HEK293 (cell line): ENCODE data around the gene ZDHHC8.

Source experiments
- CTCF ChIA-PET: fragments of 350-600 bp; formaldehyde crosslinking; extraction: SDS; loops from one replicate; lab custom pipeline; 2021; ENCODE audit warnings: antibody characterized with exemption; lab: Yijun Ruan, JAX
- POLR2A ChIA-PET: fragments of 300-600 bp; formaldehyde crosslinking; extraction: SDS; loops from one replicate; lab custom pipeline; 2020; ENCODE audit warnings: antibody characterized with exemption, inconsistent platforms; lab: Yijun Ruan, JAX
- H3K27ac ChIP-seq: fragments of 200-500 bp; sonication (Bioruptor generic); 2 replicates; pipeline ENCODE4 v1.5.1; 2014; ENCODE audit warnings: low read depth, low read length, control low read depth, inconsistent platforms; ENCODE audit errors: extremely low read depth
- H3K36me3 ChIP-seq, 2 experiments: fragments of 200-500 bp in 1 of 2; sonication (Bioruptor generic) in 1 of 2; 1 replicate in 1 of 2; 2 replicates in 1 of 2; pipeline ENCODE4 v1.5.1; 2014 to 2017; ENCODE audit warnings: inconsistent platforms in 2 of 2, low read length in 2 of 2; ENCODE audit not compliant: control insufficient read depth in 2 of 2, insufficient read depth in 1 of 2
- H3K4me1 ChIP-seq: fragments of 200-500 bp; sonication (Bioruptor generic); 2 replicates; pipeline ENCODE4 v1.5.1; 2014; ENCODE audit warnings: mild to moderate bottlenecking, low read length, inconsistent platforms; ENCODE audit not compliant: control insufficient read depth, insufficient read depth
- H3K4me3 ChIP-seq: 2 replicates; pipeline ENCODE4 v1.5.1; 2011; ENCODE audit warnings: low read depth, mild to moderate bottlenecking, control low read depth, low read length, moderate library complexity
- H3K9me3 ChIP-seq: fragments of 200-500 bp; sonication (Bioruptor generic); 2 replicates; pipeline ENCODE4 v1.5.1; 2014; ENCODE audit warnings: low read depth, low read length, inconsistent platforms; ENCODE audit not compliant: control insufficient read depth, insufficient read depth
- CTCF ChIP-seq: fragments of 450-650 bp; formaldehyde crosslinking; IDR thresholded peaks from 2 replicates; pipeline ENCODE4 v1.5.1; 2016; ENCODE audit warnings: missing biosample characterization, missing genetic modification characterization
- GLIS1 ChIP-seq: fragments of 450-650 bp; formaldehyde crosslinking; IDR thresholded peaks from 2 replicates; pipeline ENCODE4 v1.5.1; 2016; ENCODE audit warnings: missing biosample characterization, missing genetic modification characterization
- GLIS2 ChIP-seq: fragments of 450-650 bp; formaldehyde crosslinking; IDR thresholded peaks from 2 replicates; pipeline ENCODE4 v1.5.1; 2016; ENCODE audit warnings: missing biosample characterization, missing genetic modification characterization
- MYNN ChIP-seq: fragments of 450-650 bp; formaldehyde crosslinking; IDR thresholded peaks from 2 replicates; pipeline ENCODE4 v1.5.1; 2016; ENCODE audit warnings: missing biosample characterization, missing genetic modification characterization, borderline replicate concordance
- SCRT1 ChIP-seq: fragments of 450-650 bp; formaldehyde crosslinking; IDR thresholded peaks from 2 replicates; pipeline ENCODE4 v1.5.1; 2016; ENCODE audit warnings: missing biosample characterization, missing genetic modification characterization, borderline replicate concordance
- SCRT2 ChIP-seq: fragments of 450-650 bp; formaldehyde crosslinking; IDR thresholded peaks from 2 replicates; pipeline ENCODE4 v1.5.1; 2016; ENCODE audit warnings: missing biosample characterization, missing genetic modification characterization
- TSHZ1 ChIP-seq: fragments of 450-650 bp; formaldehyde crosslinking; IDR thresholded peaks from 2 replicates; pipeline ENCODE4 v1.5.1; 2016; ENCODE audit warnings: missing biosample characterization, missing genetic modification characterization, borderline replicate concordance
- ZIC2 ChIP-seq: fragments of 450-650 bp; formaldehyde crosslinking; IDR thresholded peaks from 2 replicates; pipeline ENCODE4 v1.5.1; 2016; ENCODE audit warnings: missing biosample characterization, missing genetic modification characterization
- ZNF174 ChIP-seq: fragments of 450-650 bp; formaldehyde crosslinking; IDR thresholded peaks from 2 replicates; pipeline ENCODE4 v1.5.0; 2017; ENCODE audit warnings: missing biosample characterization, mild to moderate bottlenecking, missing genetic modification characterization
- ZNF239 ChIP-seq: fragments of 450-650 bp; formaldehyde crosslinking; IDR thresholded peaks from 2 replicates; pipeline ENCODE4 v1.5.1; 2016; ENCODE audit warnings: missing biosample characterization, missing genetic modification characterization
- ZNF335 ChIP-seq: fragments of 450-650 bp; formaldehyde crosslinking; conservative IDR thresholded peaks from 2 replicates; pipeline ENCODE4 v1.5.1; 2016; ENCODE audit warnings: missing biosample characterization, missing genetic modification characterization
- ZNF391 ChIP-seq: fragments of 450-650 bp; formaldehyde crosslinking; IDR thresholded peaks from 2 replicates; pipeline ENCODE4 v1.5.1; 2016; ENCODE audit warnings: low read depth, missing biosample characterization, missing genetic modification characterization, borderline replicate concordance
- ZNF416 ChIP-seq: fragments of 450-650 bp; formaldehyde crosslinking; IDR thresholded peaks from 2 replicates; pipeline ENCODE4 v1.5.1; 2016; ENCODE audit warnings: missing biosample characterization, missing genetic modification characterization
- ZNF571 ChIP-seq: fragments of 450-650 bp; formaldehyde crosslinking; IDR thresholded peaks from 2 replicates; pipeline ENCODE4 v1.5.0; 2017; ENCODE audit warnings: missing biosample characterization, missing genetic modification characterization

ZDHHC8 gene

GRCh38 chr22:20184501-20185165 is 53.0 kb downstream of the ZDHHC8 start (continued):
- TF ChIP-seq TSHZ1, result 0 out of 2 replicates have a peak, but pooled peaks have one; percentile 31
- no peak for TF ChIP-seq ZNF174 (tag by site-specific recombination)
- TF ChIP-seq GLIS1 (tag by site-specific recombination), result peak; percentile 49
- TF ChIP-seq ZNF416 (tag by site-specific recombination), result no peak
- no peak for TF ChIP-seq SCRT2 (tag by site-specific recombination)

- ChIA-PET CTCF (interaction anchor here (0.6 to 2.6 kb wide), 5 partner anchors 10 to 58 kb away, joined by 3 to 25 read pairs (median 4); no protein-coding TSS in a partner anchor), POLR2A (no interaction called here)
- no peak for TF ChIP-seq ZNF335 (tag by site-specific recombination)
- TF ChIP-seq ZNF239 (tag by site-specific recombination), result peak; percentile 97
- no peak for TF ChIP-seq ZNF571 (tag by site-specific recombination)
- no peaks in the 10 kb centered on the region for H3K9me3 ChIP-seq
- H3K27ac ChIP-seq, result no peak overlapping the region
- H3K4me3 ChIP-seq, result no peak overlapping the region
- no peaks in the 10 kb centered on the region for H3K36me3 ChIP-seq
- no peaks in the 10 kb centered on the region for H3K4me1 ChIP-seq
Observed at GRCh38 chr22:20185750-20186149, 54.1 kb downstream of the ZDHHC8 start.

- H3K36me3 ChIP-seq, result no peaks in the 10 kb centered on the region
- H3K9me3 ChIP-seq, result no peaks in the 10 kb centered on the region
- H3K4me3 ChIP-seq, result no peak overlapping the region
- no peaks in the 10 kb centered on the region for H3K4me1 ChIP-seq
- TF ChIP-seq CTCF (tag by site-specific recombination) (peak; percentile 40; the same call in 1 of the 2 replicates), ZNF391 (tag by site-specific recombination) (no peak), ZNF239 (tag by site-specific recombination) (peak; percentile 91), GLIS2 (tag by site-specific recombination) (0 out of 2 replicates have a peak, but pooled peaks have one; percentile 40), GLIS1 (tag by site-specific recombination) (peak; percentile 92), ZIC2 (tag by site-specific recombination) (peak; percentile 94), SCRT1 (tag by site-specific recombination) (no peak), MYNN (tag by site-specific recombination) (peak; percentile 53; the same call in 1 of the 2 replicates)
- TF ChIP-seq, all 188 proteins: peak for 6
- H3K27ac ChIP-seq, result no peak overlapping the region
- POLR2A ChIA-PET, result no interaction called here
- CTCF ChIA-PET, result interaction anchor here (0.6 to 2.6 kb wide), 10 partner anchors 8 to 98 kb away, joined by 3 to 25 read pairs (median 3); no protein-coding TSS in a partner anchor
Observed at GRCh38 chr22:20186183-20186870, 54.7 kb downstream of the ZDHHC8 start.
